HepG2 (cell line): ENCODE results near the gene PTGIR. TPM values are rescaled to one million over a fixed set of nuclear protein-coding genes. Genes with fewer than 3 reads are reported as not detected.

Source experiments
- ARNTL ChIP-seq: sonication (generic); formaldehyde crosslinking; IDR thresholded peaks from 2 replicates; pipeline ENCODE4 v1.4.0; 2020; ENCODE audit warnings: mild to moderate bottlenecking, missing genetic modification reagents
- CBFB ChIP-seq: sonication (generic); formaldehyde crosslinking; IDR thresholded peaks from 2 replicates; pipeline ENCODE4 v1.4.0; 2020; ENCODE audit warnings: missing genetic modification reagents
- CHD4 ChIP-seq: fragments of 200-600 bp; sonication (generic); IDR thresholded peaks from 2 replicates; pipeline ENCODE4 v1.7.0; 2017; ENCODE audit warnings: mild to moderate bottlenecking, low read length, borderline replicate concordance
- CREM ChIP-seq, 2 experiments: sonication (generic) in 1 of 2; formaldehyde crosslinking in 1 of 2; IDR thresholded peaks; 2 replicates each; pipeline versions ENCODE4 v1.4.0 to v1.6.1; 2016 to 2020; ENCODE audit warnings: antibody characterized with exemption in 1 of 2, mild to moderate bottlenecking in 1 of 2, missing genetic modification reagents in 1 of 2
- GFI1 ChIP-seq: sonication (generic); formaldehyde crosslinking; IDR thresholded peaks from 2 replicates; pipeline ENCODE4 v1.5.0; 2020; ENCODE audit warnings: missing genetic modification reagents, mild to moderate bottlenecking, borderline replicate concordance
- GMEB1 ChIP-seq: sonication (generic); formaldehyde crosslinking; IDR thresholded peaks from 2 replicates; pipeline ENCODE4 v1.5.1; 2020; ENCODE audit warnings: missing genetic modification reagents, mild to moderate bottlenecking, borderline replicate concordance
- HNF4G ChIP-seq, 2 experiments: sonication (generic) in 1 of 2; formaldehyde crosslinking in 1 of 2; IDR thresholded peaks; 2 replicates each; pipeline versions ENCODE4 v1.4.0 to v1.6.1; 2011 to 2020; ENCODE audit warnings: borderline replicate concordance in 2 of 2, low read depth in 2 of 2, mild to moderate bottlenecking in 2 of 2, low read length in 1 of 2, missing genetic modification reagents in 1 of 2, moderate library complexity in 1 of 2
- MXI1 ChIP-seq: IDR thresholded peaks from 3 replicates; pipeline ENCODE4 v1.6.1; 2012; ENCODE audit warnings: low read depth, low read length, inconsistent platforms, borderline replicate concordance
- PRDM10 ChIP-seq: sonication (generic); formaldehyde crosslinking; IDR thresholded peaks from 2 replicates; pipeline ENCODE4 v1.4.0; 2020; ENCODE audit warnings: low read depth, missing genetic modification reagents
- SOX13 ChIP-seq, 3 experiments: fragments of 450-650 bp in 1 of 3; sonication (generic) in 1 of 3; formaldehyde crosslinking in 1 of 3; IDR thresholded peaks in 2 of 3; conservative IDR thresholded peaks in 1 of 3; 2 replicates each; pipeline versions ENCODE4 v1.5.0 to v1.6.1; 2016 to 2020; ENCODE audit warnings: antibody characterized with exemption in 1 of 3, mild to moderate bottlenecking in 1 of 3, missing compliant biosample characterization in 1 of 3, missing genetic modification reagents in 1 of 3, moderate library complexity in 1 of 3
- SP5 ChIP-seq: IDR thresholded peaks from 2 replicates; pipeline ENCODE4 v1.6.1; 2016; ENCODE audit warnings: low read depth, borderline replicate concordance
- ZFX ChIP-seq: sonication (generic); formaldehyde crosslinking; IDR thresholded peaks from 2 replicates; pipeline ENCODE4 v1.4.0; 2020; ENCODE audit warnings: mild to moderate bottlenecking, low read depth, missing genetic modification reagents, moderate library complexity
- ZNF205 ChIP-seq: IDR thresholded peaks from 2 replicates; pipeline ENCODE4 v1.6.1; 2018; ENCODE audit warnings: missing biosample characterization, missing genetic modification reagents
- ZNF3 ChIP-seq: IDR thresholded peaks from 2 replicates; pipeline ENCODE4 v1.7.0; 2017; ENCODE audit warnings: inconsistent platforms
- ZNF883 ChIP-seq: sonication (generic); formaldehyde crosslinking; IDR thresholded peaks from 2 replicates; pipeline ENCODE4 v1.5.1; 2020; ENCODE audit warnings: mild to moderate bottlenecking, missing genetic modification reagents; ENCODE audit errors: not compliant biosample characterization
- polyA plus RNA-seq, 8 experiments: library from polyadenylated mRNA; depleted of rRNA in 3 of 8; stranded (reverse) in 7 of 8; unstranded in 1 of 8; fragments of >200 nt; fragmentation: Illumina TruSeq in 4 of 8; extraction: Trizol in 4 of 8; gene quantifications; 2 replicates each; pipeline versions ENCODE4 v1.2.1 to v1.2.3, GENCODE V29; 2011 to 2016; ENCODE audit warnings: low read depth in 4 of 8, missing spikeins in 1 of 8, mixed read lengths in 1 of 8; ENCODE audit not compliant: insufficient read depth in 1 of 8
- total RNA-seq, 5 experiments: library from RNA; depleted of rRNA; stranded (reverse); fragments of >200 nt; fragmentation: Illumina TruSeq; extraction: Trizol; gene quantifications; 2 replicates each; pipeline ENCODE4 v1.2.3, GENCODE V29; 2016; ENCODE audit warnings: low read depth in 1 of 5
- TF ChIP-seq, protein P1 (sequence below): sonication (generic); formaldehyde crosslinking; IDR thresholded peaks from 2 replicates; pipeline ENCODE4 v1.4.0; 2020; ENCODE audit warnings: missing genetic modification reagents, borderline replicate concordance

PTGIR gene
- total and polyA plus RNA-seq, 2 of the 13 experiments (the other 11 are each of a cell fraction or from before 2014, with no cell fraction given): not detected

DNA sequence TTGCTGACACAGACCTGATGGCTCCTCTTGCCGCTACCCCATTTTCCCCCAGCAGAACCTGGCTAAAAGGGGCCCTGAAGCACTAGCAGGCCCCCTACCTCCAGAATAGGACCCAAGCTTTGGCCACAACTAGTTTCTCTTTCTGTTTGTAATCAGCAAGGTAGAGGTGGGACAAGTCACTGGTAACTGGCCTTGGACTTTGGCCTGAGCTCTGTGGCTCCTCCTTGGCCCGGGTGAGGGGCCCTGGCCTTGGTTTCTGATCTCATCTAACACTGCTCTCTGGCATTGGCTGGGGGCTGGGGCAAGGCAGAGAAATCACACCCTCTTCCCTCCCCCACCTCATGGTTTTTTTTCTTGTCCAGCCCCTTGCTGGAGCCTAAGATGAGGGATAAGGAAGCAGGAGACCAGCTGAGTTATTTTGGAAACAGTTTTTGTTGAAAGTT, 21.7 kb downstream of the PTGIR start (continued):
- TF ChIP-seq GMEB1 (CRISPR knock-in tag) (0 out of 2 replicates have a peak, but pooled peaks have one; percentile 19), CBFB (CRISPR knock-in tag) (no peak), ARNTL (CRISPR knock-in tag) (no peak), HNF4G (IDR thresholded peaks at IDR 0.05; ENCODE audit: borderline replicate concordance, low read depth, low read length) (peak; percentile 98), HNF4G (CRISPR knock-in tag; IDR thresholded peaks at IDR 0.05; ENCODE audit: borderline replicate concordance, low read depth) (peak; percentile 90), GFI1 (CRISPR knock-in tag) (peak; percentile 39; the same call in 1 of the 2 replicates), CREM (IDR thresholded peaks at IDR 0.05) (peak; percentile 54; the same call in 1 of the 2 replicates), CREM (CRISPR knock-in tag; IDR thresholded peaks at IDR 0.05) (no peak), CHD4 (0 out of 2 replicates have a peak, but pooled peaks have one; percentile 52), ZNF205 (CRISPR knock-in tag) (no peak; the same call in 1 of the 2 replicates), SOX13 (IDR thresholded peaks at IDR 0.05) (no peak), SOX13 (CRISPR knock-in tag; conservative IDR thresholded peaks at IDR 0.05 in 1 of 2, IDR thresholded peaks at IDR 0.05 in 1 of 2) (peak in 1 of 2 experiments; percentile 48; a peak in 2 of 4 replicates), ZNF3 (no peak), SP5 (CRISPR knock-in tag) (peak; percentile 56; the same call in 1 of the 2 replicates), PRDM10 (CRISPR knock-in tag) (peak; percentile 77; the same call in 1 of the 2 replicates), MXI1 (peak; percentile 16; the same call in 1 of the 3 replicates), ZFX (CRISPR knock-in tag) (peak; percentile 34; the same call in 1 of the 2 replicates), ZNF883 (CRISPR knock-in tag) (peak; percentile 61)
- TF ChIP-seq, protein P1, sequence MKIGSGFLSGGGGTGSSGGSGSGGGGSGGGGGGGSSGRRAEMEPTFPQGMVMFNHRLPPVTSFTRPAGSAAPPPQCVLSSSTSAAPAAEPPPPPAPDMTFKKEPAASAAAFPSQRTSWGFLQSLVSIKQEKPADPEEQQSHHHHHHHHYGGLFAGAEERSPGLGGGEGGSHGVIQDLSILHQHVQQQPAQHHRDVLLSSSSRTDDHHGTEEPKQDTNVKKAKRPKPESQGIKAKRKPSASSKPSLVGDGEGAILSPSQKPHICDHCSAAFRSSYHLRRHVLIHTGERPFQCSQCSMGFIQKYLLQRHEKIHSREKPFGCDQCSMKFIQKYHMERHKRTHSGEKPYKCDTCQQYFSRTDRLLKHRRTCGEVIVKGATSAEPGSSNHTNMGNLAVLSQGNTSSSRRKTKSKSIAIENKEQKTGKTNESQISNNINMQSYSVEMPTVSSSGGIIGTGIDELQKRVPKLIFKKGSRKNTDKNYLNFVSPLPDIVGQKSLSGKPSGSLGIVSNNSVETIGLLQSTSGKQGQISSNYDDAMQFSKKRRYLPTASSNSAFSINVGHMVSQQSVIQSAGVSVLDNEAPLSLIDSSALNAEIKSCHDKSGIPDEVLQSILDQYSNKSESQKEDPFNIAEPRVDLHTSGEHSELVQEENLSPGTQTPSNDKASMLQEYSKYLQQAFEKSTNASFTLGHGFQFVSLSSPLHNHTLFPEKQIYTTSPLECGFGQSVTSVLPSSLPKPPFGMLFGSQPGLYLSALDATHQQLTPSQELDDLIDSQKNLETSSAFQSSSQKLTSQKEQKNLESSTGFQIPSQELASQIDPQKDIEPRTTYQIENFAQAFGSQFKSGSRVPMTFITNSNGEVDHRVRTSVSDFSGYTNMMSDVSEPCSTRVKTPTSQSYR (CRISPR knock-in tag): peak; percentile 84; the same call in 1 of the 2 replicates
